ENCODE results near the gene TMEM237.

The TMEM237 gene

DNA sequence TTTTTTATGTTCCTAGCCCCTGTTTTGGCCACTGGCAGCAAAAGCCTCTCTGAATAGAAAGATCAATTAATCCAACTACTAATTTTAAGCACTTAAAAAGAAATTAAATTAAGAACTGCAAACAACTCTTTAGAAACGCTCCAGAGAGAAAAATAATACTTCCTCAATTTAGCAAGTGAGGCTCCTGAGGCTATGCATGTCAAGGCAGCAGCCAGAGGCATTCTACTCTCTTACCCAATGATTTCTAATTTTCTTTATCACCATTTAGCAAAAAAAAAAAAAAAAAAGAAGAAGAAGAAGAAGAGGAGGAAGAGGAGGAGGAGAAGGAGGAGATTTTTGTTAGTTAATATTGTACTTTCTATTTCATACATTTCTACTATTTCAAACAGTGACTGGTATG lies 68.5 kb downstream of the TMEM237 start:
- TF ChIP-seq, protein P1, sequence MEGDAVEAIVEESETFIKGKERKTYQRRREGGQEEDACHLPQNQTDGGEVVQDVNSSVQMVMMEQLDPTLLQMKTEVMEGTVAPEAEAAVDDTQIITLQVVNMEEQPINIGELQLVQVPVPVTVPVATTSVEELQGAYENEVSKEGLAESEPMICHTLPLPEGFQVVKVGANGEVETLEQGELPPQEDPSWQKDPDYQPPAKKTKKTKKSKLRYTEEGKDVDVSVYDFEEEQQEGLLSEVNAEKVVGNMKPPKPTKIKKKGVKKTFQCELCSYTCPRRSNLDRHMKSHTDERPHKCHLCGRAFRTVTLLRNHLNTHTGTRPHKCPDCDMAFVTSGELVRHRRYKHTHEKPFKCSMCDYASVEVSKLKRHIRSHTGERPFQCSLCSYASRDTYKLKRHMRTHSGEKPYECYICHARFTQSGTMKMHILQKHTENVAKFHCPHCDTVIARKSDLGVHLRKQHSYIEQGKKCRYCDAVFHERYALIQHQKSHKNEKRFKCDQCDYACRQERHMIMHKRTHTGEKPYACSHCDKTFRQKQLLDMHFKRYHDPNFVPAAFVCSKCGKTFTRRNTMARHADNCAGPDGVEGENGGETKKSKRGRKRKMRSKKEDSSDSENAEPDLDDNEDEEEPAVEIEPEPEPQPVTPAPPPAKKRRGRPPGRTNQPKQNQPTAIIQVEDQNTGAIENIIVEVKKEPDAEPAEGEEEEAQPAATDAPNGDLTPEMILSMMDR (IDR thresholded peaks at IDR 0.05; ENCODE audit: insufficient read depth, low read depth, low read length, missing control alignments) = no peak
- DNase-seq (ENCODE audit: low read depth) = no peak
- no peak overlapping the region for H3K4me3 ChIP-seq (ENCODE audit: low read length)

DNA sequence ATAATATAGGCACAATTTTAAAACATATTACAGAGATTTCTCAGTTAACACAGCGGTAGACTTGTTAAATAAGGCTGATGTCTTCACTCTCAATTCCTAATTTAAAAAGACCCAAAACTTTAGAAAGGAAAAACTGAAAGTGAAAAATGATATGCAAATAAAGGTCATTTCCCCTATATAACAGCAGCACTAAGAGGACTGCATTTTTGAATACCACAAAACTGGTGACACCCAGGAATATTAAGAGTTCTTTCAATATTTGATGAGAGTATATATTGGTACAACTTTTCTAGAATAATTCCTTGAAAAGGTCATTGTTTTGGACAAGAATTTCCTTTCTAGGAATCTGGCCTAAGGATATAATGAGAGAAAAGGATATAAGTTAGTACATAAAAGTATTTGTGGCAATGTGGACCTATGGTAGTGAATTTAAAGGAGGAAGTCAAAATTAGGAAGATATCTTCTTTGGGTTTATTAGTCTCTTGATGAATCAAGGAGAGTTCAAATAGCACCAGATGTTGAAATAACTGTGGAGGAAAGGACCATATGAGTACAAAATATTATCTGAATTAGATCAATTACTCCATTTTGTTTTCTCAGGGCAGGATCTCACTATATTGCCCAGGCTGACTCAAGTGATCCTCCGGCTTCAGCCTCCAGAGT lies 70.3 kb downstream of the TMEM237 start:
- no peak overlapping the region for H3K4me3 ChIP-seq (ENCODE audit: low read length)
- TF ChIP-seq, protein P1 (IDR thresholded peaks at IDR 0.05; ENCODE audit: insufficient read depth, low read depth, low read length, missing control alignments) = no peak
- DNase-seq (ENCODE audit: low read depth) = no peak

Data from epithelial cell of esophagus (primary cell).